Osteoblast (primary cell): Measurements from ENCODE around the gene ARFGEF2. TPM values are rescaled to one million over a fixed set of nuclear protein-coding genes. Genes with fewer than 3 reads are reported as not detected.

Experiments
- DNase-seq: peaks from one replicate; pipeline ENCODE4 v3.0.0; 2011; ENCODE audit warnings: low spot score, mixed read lengths; ENCODE audit not compliant: insufficient read length; ENCODE audit errors: missing footprints
- H2AFZ ChIP-seq: 2 replicates; pipeline ENCODE4 v1.6.0; 2011; ENCODE audit warnings: mild to moderate bottlenecking, low read length
- H3K27ac ChIP-seq: 2 replicates; pipeline ENCODE4 v1.5.1; 2011; ENCODE audit warnings: mild to moderate bottlenecking, low read depth, low read length, moderate library complexity
- H3K27me3 ChIP-seq: 2 replicates; pipeline ENCODE4 v1.6.0; 2012; ENCODE audit warnings: mild to moderate bottlenecking, control low read depth, inconsistent platforms, low read length, moderate library complexity; ENCODE audit not compliant: insufficient read depth
- H3K36me3 ChIP-seq: 2 replicates; pipeline ENCODE4 v1.5.1; 2011; ENCODE audit warnings: mild to moderate bottlenecking, low read length, control low read depth, moderate library complexity; ENCODE audit not compliant: insufficient read depth
- H3K4me1 ChIP-seq: 2 replicates; pipeline ENCODE4 v1.5.1; 2011; ENCODE audit warnings: mild to moderate bottlenecking, low read length, control low read depth, moderate library complexity; ENCODE audit not compliant: insufficient read depth
- H3K4me2 ChIP-seq: 2 replicates; pipeline ENCODE4 v1.6.0; 2011; ENCODE audit warnings: mild to moderate bottlenecking, low read length; ENCODE audit not compliant: insufficient read depth
- H3K4me3 ChIP-seq: fragments of 200-600 bp; sonication (generic); 3 replicates; pipeline ENCODE4 v1.5.1; 2012; ENCODE audit warnings: mild to moderate bottlenecking, low read length, inconsistent platforms; ENCODE audit not compliant: insufficient read depth
- H3K79me2 ChIP-seq: 2 replicates; pipeline ENCODE4 v1.6.0; 2012; ENCODE audit warnings: mild to moderate bottlenecking, low read length, control low read depth, inconsistent platforms; ENCODE audit not compliant: insufficient read depth
- H3K9me3 ChIP-seq: 2 replicates; pipeline ENCODE4 v1.5.1; 2011; ENCODE audit warnings: low read depth, low read length, control low read depth
- H4K20me1 ChIP-seq: 2 replicates; pipeline ENCODE4 v1.6.0; 2012; ENCODE audit warnings: mild to moderate bottlenecking, low read length, control low read depth; ENCODE audit not compliant: insufficient read depth
- total RNA-seq: library from RNA; depleted of rRNA; stranded (reverse); fragments of >200 nt; gene quantifications from 2 replicates; pipeline ENCODE4 v1.2.3, GENCODE V29; 2012
- TF ChIP-seq, protein P1 (sequence below): IDR thresholded peaks from 2 replicates; pipeline ENCODE4 v1.5.1; 2011; ENCODE audit warnings: mild to moderate bottlenecking, low read depth, low read length, moderate library complexity; ENCODE audit errors: extremely low read depth

Gene ARFGEF2
- total RNA-seq, 1 donor, result 42.0 TPM

- Histone ChIP-seq H3K4me2 (no peak overlapping the region), H3K27ac (peak overlapping the region; percentile 63), H3K4me1 (peaks cover 5% of the 10 kb centered on the region), H3K27me3 (no peaks in the 10 kb centered on the region), H3K4me3 (no peak overlapping the region), H2AFZ (no peak overlapping the region), H3K79me2 (no peaks in the 10 kb centered on the region), H3K36me3 (peaks cover 67% of the 10 kb centered on the region), H3K9me3 (no peaks in the 10 kb centered on the region), H4K20me1 (no peaks in the 10 kb centered on the region)
- TF ChIP-seq, protein P1, sequence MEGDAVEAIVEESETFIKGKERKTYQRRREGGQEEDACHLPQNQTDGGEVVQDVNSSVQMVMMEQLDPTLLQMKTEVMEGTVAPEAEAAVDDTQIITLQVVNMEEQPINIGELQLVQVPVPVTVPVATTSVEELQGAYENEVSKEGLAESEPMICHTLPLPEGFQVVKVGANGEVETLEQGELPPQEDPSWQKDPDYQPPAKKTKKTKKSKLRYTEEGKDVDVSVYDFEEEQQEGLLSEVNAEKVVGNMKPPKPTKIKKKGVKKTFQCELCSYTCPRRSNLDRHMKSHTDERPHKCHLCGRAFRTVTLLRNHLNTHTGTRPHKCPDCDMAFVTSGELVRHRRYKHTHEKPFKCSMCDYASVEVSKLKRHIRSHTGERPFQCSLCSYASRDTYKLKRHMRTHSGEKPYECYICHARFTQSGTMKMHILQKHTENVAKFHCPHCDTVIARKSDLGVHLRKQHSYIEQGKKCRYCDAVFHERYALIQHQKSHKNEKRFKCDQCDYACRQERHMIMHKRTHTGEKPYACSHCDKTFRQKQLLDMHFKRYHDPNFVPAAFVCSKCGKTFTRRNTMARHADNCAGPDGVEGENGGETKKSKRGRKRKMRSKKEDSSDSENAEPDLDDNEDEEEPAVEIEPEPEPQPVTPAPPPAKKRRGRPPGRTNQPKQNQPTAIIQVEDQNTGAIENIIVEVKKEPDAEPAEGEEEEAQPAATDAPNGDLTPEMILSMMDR, result peak; percentile 57
- DNase-seq, result peak; percentile 83
Observed at GRCh38 chr20:49028684-49029083, 107.2 kb downstream of the ARFGEF2 start.

- Histone ChIP-seq H2AFZ (no peak overlapping the region), H3K36me3 (peaks cover 67% of the 10 kb centered on the region), H3K9me3 (no peaks in the 10 kb centered on the region), H3K27ac (peak overlapping the region; percentile 63), H3K79me2 (no peaks in the 10 kb centered on the region), H3K4me2 (no peak overlapping the region), H3K27me3 (no peaks in the 10 kb centered on the region), H3K4me3 (no peak overlapping the region), H3K4me1 (peaks cover 5% of the 10 kb centered on the region), H4K20me1 (no peaks in the 10 kb centered on the region)
- TF ChIP-seq, protein P1, result no peak
- peak; percentile 49 for DNase-seq
Observed at GRCh38 chr20:49029203-49029602, 107.7 kb downstream of the ARFGEF2 start.

DNA sequence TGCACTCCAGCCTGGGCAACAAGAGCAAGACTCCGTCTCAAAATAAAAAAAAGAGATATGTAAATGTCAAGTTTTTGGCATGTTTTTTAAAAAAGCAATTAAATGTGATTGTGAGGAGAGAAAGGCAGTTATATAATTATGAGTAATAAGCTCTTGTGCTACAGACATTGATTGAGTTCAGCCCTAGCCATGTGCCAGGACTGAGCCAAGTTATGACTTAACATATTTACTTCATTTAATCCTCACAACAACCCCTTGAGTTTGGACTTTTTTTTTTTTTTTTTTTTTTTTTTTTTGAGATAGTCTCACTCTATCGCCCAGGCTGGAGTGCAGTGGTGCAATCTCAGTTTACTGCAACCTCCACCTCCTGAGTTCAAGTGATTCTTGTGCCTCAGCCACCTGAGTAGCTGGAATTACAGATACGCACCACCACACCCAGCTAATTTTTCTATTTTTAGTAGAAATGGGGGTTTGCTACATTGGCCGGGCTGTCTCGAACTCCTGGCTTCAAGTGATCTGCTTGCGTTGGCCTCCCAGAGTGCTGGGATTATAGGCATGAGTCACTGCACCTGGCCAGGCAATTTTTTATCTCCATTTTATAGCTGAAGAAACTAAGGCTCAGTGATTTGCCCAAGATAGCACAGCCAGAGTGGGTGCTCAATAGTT is 109.6 kb downstream of the ARFGEF2 start:
- Histone ChIP-seq H3K27ac (no peak overlapping the region), H3K4me2 (no peak overlapping the region), H3K79me2 (no peaks in the 10 kb centered on the region), H3K4me1 (peaks cover 5% of the 10 kb centered on the region), H3K9me3 (no peaks in the 10 kb centered on the region), H3K27me3 (no peaks in the 10 kb centered on the region), H4K20me1 (no peaks in the 10 kb centered on the region), H3K36me3 (peaks cover 63% of the 10 kb centered on the region), H2AFZ (no peak overlapping the region), H3K4me3 (no peak overlapping the region)
- TF ChIP-seq, protein P1, result no peak
- no peak for DNase-seq

DNA sequence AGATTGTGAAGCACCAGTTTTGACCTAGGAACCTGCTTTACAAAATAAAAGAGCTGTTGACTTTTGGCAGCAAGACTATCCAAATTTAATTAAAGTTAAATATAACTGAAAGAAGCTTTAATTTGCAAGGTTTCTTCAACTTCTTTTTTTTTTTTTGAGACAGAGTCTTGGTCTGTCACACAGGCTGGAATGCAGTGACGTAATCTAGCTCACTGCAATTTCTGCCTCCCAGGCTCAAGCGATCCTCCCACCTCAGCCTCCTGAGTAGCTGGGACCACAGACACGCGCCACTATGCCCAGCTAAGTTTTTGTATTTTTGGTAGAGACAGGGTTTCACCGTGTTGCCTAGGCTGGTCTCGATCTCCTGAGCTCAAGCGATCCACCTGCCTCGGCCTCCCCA is 110.9 kb downstream of the ARFGEF2 start:
- DNase-seq, result no peak
- no peaks in the 10 kb centered on the region for H3K79me2 ChIP-seq
- no peaks in the 10 kb centered on the region for H3K9me3 ChIP-seq
- peaks cover 5% of the 10 kb centered on the region for H3K4me1 ChIP-seq
- H3K4me3 ChIP-seq, result no peak overlapping the region
- no peaks in the 10 kb centered on the region for H3K27me3 ChIP-seq
- TF ChIP-seq, protein P1, result no peak
- H3K27ac ChIP-seq, result no peak overlapping the region
- no peak overlapping the region for H2AFZ ChIP-seq
- peaks cover 51% of the 10 kb centered on the region for H3K36me3 ChIP-seq
- no peak overlapping the region for H3K4me2 ChIP-seq
- no peaks in the 10 kb centered on the region for H4K20me1 ChIP-seq
